Stimulated activated CD4-positive, alpha-beta T cell treated with anti-CD3 and anti-CD28 coated beads, Interleukin-4, amount 100 ng/mL, for 24 hours (primary cell): ENCODE results near the gene STAT2.
"Not testable (repeated sequence)": the region's sequence is repeated elsewhere in the genome, so short reads cannot be mapped to it uniquely, and the experiment has no call there.

ENCODE experiments used
- DNase-seq: peaks from one replicate; pipeline ENCODE4 v3.0.0-alpha.2; 2020

The STAT2 gene

DNA sequence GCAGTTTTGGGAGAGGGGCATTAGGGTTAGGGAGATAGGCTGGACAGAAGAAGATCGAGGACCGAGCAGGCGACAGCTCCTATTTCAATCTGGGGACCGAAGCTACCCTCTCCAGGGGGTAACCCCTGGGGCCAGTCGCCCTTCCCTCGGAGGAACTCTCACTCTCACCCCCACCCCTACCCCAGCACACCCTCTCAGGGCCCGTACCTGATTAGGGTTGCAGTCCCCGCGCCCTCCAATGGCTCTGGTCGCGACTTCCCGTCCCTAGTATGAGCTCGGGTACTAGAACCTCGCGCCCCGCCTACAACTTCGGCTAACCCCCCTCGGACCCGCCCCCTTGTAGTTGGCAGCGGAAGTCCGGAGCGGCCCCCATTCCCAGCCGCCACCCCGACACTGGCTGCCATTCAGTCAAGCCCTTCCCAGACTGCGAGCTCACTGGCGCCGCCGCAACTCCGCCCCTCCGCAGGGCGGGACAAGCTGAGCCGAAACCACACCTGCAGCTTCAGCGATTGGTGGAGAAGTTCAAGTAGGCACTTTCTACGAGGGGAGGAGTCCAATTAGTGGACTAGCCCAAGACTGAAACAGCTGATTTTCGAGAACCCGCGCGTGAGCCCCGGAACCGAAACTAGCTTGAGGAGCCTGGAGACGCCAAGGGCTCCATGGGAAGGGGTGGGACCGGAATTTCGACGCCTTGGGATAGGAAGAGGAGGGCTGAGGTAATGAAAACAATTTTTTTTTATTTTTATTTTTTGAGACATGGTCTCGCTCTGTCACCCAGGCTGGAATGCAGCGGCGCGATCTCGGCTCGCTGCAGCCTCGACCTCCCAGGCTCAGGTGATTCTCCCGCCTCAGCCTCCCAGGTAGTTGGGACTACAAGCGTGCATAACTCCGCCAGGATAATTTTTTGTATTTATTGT lies at the start of gene STAT2:
Gene STAT2 (minus strand): TSS at position 257 of the 917 bp plus-strand sequence. CDS start 3,536 bp downstream, outside the sequence.
- DNase-seq: peak; percentile 99

DNA sequence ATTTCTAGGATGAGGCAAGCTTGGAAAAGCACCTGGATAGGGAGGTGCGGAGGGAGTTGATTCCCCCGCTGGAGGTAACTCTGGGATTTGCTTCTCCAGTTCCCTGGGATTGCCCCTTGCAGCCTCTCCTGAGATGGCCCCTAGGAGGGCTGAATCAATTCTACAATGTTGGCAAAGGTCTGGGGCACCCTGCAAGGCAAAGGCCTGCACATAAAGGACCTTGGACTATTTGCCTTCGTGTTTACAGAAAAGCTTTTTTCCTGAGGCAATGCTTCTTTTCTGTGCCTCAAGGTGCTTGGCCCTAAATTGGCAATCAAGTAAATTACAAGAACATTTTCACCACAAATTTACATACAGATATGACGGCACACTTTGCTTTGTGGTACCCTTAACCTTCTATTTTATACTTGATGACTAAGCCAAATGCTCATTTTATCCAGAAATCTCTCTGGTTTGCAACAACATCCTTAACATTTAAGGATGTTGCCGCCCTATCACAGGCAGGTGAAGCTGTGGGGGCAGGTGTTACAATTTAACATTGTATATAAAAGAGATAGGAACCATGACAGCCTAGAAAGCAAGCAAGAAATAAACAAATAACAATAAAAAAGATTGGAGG lies 49.0 kb upstream of the STAT2 start:
- no peak for DNase-seq

DNA sequence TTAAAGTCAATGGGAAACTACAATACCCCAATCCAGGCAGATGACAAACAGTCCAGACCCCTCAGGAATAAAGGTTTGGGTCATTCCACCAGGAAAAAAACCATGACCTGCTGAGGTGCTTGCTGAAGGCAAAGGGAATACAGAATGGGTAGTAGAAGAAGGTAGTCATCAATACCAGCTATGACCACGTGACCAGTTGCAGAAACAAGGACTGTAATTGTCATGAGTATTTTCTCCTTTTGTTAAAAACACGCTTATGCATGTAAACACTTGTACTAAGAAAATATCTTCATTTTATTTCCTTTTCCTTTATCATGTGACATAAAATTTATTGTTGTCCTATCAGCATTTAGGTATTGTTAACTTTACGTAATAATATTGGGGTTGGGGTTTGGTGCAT lies 44.3 kb upstream of the STAT2 start:
- DNase-seq: not testable (repeated sequence)

DNA sequence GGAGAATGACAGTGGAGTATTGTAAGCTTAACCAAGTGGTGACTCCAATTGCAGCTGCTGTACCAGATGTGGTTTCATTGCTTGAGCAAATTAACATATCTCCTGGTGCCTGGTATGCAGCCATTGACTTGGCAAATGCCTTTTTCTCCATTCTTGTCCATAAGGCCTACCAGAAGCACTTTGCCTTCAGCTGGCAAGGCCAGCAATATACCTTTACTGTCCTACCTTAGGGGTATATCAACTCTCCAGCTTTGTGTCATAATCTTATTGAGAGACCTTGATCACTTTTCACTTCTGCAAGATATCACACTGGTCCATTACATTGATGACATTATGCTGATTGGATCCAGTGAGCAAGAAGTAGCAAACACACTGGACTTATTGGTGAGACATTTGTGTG lies 41.7 kb upstream of the STAT2 start:
- DNase-seq: not testable (repeated sequence)

DNA sequence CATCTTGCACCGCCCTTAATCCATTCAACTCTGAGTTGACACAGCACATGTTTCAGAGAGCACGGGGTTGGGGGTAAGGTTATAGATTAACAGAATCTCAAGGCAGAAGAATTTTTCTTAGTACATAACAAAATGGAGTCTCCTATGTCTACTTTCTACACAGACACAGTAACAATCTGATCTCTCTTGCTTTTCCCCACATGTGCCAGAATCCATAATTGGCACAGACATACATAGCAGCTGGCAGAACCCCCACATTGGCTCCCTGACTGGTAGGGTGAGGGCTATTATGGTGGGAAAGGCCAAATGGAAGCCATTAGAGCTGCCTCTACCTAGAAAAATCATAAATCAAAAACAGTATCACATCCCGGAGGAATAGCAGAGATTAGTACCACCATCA lies 41.2 kb upstream of the STAT2 start:
- not testable (repeated sequence) for DNase-seq

DNA sequence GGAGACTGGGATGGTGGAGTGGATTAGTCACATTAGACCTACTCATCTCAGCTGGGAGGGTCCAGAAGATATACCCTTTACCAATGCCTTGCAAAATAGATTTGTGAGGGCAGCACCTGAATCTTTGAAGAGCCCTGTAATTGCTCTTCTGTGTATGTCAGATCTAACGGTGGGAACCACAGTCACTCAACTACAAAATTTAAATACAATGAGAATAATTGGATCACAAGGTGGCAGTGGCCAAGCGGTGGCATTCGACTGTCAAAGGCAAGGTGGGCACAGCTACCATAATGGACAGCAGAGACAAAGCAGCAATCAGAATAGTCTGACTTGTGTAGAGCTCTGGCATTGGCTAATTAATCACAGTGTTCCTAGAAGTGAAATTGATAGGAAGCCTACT lies 39.6 kb upstream of the STAT2 start:
- DNase-seq: not testable (repeated sequence)

DNA sequence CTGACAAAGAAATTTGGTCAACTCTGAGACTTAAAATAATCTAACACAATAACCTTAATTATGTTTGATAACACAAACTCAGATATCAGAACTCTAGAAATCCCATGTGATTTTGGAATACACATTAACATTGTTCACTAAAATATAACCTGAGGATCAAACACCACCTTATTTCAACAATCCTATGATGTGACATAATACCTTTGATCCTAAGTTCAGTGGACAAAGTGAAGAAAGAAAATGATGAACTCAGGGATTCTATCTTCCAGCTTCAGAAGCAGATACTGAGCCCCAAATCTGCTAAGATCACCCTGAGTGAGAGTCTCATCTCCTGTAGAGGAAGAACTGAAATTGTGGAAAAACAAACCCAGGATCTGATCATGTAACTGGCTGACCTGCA lies 38.4 kb upstream of the STAT2 start:
- DNase-seq: no peak

DNA sequence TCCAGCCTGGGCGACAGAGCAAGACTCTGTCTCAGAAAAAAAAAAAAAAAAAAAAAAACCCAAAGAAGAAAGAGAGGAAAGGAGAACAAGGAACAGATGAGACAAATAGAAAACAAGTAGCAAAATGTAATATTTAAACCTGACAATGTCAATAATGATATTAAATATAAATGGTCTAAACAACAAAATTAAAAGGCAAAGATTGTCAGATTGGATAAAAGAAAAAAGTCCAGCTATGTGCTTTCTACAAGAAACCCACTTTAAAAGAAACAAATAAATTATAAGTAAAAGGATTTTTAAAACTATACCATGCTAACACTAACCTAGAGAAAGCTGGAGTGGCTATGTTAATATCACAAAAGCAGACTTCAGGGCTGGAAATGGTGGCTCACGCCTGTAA lies 32.4 kb upstream of the STAT2 start:
- no peak for DNase-seq

DNA sequence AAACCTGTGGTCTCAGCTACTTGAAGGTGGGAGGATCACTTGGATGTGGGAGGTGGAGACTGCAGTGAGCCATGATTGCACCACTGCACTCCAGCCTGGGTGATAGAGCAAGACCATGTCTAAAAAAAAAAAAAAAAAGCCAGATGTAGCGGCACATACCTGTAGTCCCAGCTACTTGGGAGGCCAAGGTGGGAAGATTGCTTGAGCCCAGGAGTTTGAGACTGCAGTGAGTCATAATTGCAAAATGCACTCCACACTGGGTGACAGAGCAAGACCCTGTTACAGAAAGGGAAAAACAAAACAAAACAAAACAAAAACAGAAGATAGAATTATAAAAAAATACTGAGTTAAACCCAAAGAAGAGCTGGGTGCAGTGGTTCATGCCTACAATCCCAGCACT lies 31.8 kb upstream of the STAT2 start:
- DNase-seq: no peak

DNA sequence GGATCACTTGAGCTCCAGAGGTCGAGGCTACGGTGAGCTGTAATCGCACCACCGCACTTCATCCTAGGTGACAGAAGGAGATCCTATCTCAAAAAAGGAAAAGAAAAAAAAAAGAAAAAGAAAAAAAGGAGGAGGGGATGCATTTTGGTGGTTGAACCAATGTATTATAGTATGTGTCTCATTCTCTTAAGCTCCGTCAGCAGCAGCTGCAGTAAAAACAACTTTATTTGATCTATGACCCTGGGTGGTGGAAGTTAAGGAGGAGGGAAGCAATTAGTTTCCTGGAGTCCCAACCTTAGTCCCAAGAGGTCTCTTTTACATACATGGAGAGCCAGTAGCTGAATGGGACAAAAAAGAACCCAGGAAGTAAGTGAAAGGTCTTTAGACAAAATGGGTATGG lies 29.5 kb upstream of the STAT2 start:
- no peak for DNase-seq

DNA sequence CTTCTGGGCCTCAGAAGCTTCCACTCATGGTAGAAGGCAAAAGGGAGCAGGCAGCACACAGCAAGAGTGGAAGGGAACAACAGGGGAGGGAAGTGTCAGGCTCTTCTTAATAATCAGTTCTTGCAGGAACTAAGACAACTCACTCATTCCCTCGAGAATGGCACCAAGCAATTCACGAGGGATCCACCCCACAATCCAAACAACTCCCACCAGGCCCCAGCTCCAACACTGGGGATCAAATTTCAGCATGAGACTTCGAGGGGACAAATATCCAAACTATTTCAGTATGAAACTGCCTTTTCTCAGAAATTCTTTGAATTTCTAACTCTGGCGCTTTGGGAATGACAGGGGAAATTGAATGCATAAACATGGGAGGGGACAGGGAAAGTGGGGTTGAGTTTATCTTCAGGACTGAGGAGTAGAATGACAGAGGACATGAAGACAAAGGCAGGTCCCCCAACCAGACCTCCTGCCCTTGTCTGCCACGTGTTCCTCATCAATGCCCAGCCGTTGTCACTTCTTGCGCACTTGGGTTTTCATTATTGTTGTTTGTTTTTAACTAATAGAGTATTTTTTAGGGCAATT lies 27.3 kb upstream of the STAT2 start:
- no peak for DNase-seq

DNA sequence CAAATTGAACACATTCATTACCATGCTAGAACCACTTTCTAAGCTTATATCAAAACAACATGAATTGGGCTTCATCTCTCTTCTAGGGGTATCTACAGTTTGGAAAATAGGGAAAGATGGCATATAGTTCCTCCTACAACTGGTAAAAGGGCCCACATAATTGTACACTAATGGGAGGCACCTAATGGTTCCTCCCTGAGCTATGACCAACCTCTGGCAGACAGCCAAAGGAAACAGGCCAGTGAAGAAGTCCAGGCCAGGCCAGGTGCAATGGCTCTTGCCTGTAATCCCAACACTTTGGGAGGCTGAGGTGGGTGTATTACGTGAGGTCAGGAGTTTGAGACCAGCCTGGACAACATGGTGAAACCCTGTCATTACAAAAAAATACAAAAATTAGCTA lies 26.0 kb upstream of the STAT2 start:
- DNase-seq: no peak

DNA sequence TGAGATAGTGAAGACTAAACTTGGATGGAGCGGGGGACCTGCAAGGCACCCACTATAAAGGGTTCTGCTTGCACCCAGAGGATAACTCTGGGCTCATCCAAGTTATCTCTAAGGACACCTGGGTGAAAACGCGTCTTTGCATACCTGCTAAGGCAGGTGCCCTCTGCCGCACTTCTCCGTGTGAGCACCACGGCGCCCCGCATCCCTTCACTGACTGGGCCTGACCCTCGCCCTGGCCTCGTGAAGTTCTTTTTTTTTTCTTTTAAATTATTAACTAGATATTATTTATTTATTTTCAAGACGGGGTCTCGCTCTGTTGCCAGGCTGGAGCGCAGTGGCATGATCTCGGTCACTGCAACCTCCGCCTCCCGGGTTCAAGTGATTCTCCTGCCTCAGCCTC lies 22.7 kb upstream of the STAT2 start:
- no peak for DNase-seq

DNA sequence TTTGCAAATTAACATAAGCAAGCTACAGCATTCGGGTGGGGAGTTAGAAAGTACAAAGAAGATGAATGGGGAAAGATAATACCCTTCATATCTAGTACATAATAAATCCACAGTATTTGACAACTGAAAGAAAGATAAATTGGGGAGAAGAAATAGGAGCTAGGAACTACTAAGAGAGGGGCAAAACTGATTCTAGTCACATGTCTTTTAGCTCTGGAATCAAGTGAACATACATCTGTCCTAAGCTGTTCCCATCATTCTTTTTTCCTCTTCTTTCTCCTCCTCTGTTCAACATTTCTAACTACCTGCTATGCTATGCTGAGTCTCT lies 18.0 kb upstream of the STAT2 start:
- DNase-seq: no peak

DNA sequence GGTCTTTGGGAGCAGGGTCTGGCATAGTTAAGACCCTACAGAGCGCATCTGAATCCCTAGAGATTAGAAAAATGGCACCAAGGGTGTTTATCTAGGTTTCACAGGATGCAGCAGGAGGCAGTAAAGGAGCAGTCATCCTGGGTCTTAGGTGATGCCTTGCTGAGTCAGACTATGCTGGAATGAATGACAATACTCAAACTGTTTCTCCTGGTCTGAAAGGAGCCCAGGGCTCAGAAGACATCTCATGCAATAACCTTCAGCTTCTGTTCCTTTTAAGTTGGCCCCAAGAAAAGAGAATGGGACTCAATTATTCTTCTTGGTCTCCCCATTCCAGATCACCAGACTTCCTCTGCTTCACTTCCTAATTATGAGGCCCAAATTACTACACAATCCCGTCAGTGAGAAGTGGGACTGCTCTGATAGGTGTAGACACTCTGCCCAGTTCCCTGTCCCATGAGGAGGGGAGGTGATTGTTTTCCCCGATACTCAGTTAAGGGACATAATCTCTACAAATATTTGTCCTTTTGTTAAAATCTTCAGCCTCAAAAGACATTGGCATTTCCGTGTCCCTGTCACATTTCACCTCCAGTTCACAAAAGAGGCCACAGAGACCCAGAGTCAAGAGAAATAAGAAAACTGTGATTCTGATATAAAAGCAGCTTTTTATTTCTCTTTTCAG lies 17.5 kb upstream of the STAT2 start:
- DNase-seq: no peak

DNA sequence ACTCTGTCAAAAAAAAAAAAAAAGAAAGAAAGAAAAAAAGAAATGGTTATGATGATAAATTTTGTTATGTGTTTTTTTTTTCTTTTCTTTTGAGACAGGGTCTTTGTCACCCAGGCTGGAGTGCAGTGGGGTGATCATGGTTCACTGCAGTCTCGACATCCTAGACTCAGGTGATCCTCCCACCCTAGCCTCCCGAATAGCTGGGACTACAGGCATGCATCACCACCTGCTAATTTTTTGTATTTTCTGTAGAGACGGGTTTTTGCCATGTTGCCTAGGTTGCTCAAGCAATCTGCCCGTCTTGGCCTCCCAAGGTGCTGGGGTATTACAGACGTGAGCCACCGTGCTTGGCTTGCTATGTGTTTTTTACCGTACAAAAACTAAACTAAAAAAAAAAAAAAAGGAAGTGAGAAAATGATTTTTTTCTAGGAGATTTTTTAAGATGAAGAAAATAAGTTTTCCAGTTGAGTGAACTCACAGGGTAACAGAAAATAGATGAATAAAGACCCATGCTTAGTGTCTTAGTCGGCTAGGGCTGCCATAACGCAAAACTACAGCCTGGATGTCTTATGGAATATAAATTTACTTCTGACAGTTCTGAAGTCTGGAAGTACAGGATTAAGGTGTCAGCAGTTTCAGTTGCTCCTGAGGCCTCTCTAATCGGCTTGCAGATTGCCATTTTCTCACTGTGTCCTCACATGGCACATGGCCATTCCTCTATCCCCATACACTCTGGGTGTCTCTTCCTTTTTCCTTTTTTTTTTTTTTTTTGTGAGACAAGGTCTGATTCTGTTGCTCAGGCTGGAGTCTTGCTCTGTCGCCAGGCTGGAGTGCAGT lies 15.9 kb upstream of the STAT2 start:
- DNase-seq: no peak

DNA sequence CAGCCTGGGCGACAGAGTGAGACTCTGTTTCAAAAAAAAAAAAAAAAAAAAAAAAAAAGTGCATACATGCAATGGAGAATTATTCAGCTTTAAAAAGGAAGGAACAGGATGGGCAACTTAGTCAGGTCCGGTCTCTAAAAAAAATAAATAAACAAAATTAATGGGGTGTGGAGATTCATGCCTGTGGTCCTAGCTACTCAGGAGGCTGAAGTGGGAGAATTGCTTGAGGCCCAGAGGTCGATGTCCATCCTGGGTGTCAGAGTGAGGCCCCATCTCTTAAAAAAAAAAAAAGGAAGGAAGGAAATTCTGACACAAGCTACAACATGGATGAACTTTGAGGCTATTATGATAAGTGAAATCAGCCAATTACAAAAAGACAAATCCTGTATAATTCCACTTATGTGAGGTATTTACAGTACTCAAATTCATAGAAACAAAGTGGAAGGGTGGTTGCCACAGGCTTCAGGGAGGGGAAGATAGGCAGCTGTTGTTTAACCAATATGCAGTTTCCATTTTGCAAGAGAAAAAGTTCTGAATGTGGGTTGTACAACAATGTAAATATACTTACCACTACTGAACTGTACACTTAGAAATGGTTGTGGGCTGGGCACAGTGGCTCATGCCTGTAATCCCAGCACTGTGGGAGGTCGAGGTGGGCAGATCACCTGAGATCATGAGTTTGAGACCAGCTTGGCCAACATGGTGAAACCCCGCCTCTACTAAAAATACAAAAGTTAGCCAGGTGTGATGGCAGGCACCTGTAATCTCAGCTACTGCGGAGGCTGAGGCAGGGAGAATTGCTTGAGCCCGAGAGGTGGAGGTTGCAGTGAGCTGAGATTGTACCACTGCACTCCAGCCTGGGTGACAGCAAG lies 15.1 kb upstream of the STAT2 start:
- DNase-seq: no peak

DNA sequence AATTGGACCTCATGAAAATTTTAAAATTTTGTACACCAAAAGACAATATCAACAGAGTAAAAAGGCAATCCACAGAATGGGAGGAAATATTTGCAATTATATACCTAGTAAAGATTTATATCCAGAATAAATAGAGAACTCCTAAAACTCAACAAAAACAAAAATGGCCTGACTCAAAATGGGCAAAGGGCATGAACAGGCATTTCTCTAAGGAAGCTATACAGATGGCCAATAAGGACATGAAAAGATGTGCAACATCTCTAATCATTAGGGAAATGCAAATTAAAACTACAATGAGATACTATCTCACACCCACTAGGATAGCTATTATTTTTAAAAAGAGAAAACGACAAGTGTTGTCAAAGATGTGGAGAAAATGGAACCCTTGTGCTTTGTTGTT lies 13.6 kb upstream of the STAT2 start:
- no peak for DNase-seq

DNA sequence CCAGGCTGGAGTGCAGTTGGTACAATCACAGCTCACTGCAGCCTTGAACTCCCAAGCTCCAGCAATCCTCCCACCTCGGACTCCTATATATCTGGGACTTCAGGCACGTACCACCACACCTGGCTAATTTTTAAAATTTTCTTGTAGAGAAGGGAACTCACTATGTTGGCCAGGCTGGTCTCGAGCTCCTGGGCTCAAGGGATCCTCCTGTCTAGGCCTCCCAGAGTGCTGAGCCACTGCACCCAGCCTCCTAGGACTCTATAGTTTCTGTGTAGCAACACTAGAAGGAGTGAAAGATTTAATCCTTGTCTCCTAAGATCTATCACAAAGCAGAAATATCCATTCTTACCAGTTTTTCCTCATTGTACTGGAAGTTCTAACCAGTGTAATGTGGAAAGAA lies 7.0 kb upstream of the STAT2 start:
- DNase-seq: no peak

DNA sequence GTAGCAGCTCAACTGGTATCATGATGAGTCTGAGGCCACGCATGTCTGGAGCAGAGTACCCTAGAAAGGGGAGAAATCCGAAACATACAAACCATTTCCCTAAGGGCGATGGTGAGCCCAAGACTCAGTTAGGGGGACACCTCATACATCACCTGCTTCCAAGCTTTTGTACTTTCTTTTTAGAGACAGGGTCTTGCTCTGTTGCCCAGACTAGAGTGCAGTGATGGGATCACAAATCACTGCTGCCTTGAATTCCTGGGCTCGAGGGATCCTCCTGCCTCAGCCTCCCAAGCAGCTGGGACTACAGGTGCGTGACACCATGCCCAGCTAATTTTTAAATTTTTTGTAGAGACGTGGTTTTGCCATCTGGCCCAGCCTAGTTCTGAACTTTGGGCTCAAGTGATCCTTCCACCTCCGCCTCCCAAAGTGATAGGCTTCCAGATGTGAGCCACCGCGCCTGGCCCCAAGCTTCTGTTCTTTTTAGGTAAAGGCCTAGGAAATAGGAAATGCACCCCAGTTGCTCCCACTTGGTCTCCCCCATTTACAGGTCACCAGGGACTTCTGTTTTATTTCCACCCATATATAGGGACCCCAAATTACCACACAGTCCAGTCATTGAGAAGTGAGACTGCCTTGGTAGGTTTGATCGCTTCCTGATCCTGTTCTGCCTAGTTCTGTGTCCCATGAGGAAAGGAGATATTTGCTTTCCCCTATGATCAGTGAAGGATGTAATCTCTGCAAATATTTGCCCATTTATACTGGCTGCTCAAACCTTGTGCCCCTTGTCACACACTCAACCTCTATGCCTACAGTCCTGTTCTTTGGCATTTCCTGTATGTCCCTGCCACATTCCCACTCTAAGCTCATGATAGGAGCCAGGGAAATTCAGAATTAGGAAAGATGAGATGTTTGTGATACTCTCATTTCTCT lies 2.5 kb upstream of the STAT2 start, which contains the start of gene APOF:
Gene APOF (minus strand): TSS at position 728 of the 930 bp plus-strand sequence. CDS start 112 bp downstream, at position 616.
- DNase-seq: no peak
